Measurements from ENCODE around the gene LBH.

LBH gene

DNA sequence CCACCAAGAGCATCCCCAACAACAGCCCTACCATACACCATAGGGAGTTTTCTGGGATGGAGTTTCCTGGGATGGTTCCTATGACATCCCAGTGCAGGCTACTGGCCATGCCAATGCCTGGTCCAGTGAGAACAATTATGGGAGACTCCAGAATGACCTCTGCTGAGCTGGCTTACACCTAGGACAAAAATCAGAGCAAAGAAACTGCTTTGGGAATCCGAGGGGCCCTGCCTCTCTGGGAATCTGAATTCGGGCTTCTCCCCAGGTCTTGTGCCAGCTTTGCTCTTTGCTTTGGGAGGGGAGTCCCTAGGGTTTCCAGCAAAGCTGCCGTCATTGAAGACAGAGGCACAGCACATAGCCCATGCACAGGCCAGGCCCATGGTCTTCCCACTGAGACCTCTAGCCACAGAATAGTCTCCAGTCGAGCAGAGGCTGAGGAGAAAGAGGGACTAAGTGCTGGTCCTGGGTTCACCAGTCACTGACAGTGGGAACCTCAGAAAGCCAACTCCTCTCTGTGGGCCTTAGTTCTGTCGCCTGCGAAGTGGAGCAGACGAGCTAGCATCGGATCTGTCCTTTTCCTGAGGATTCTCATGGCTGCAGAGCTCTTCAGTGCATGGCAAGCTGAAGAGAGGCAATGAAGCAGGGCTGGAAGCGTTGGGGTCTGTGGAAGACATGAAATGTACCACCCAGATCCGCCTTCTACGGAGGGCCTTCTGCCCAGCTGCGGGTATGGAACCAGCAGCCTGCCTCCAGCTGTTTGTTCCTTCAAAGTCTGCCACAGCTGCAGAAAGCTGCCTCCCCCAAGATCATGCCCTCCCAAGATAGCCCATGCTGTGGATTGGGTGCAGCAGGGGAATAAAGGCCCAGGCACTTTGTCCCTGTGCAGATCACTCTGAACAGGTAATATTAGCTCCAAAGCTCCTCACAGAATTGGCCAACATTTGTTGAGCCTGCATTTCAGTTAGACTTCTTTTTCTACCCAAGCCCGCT lies 11.2 kb upstream of the LBH start:
- in situ Hi-C loops (cut with HindIII; ENCODE audit: low pct_unique_long_range_greater_than_20kb, low sequenced_read_pairs), result no loop called here
- DNase-seq (ENCODE audit: low read depth in 1 of 2, low spot score in 1 of 2), result no peak
- TF ChIP-seq JUND (IDR thresholded peaks at IDR 0.05; ENCODE audit: low read depth), result no peak

DNA sequence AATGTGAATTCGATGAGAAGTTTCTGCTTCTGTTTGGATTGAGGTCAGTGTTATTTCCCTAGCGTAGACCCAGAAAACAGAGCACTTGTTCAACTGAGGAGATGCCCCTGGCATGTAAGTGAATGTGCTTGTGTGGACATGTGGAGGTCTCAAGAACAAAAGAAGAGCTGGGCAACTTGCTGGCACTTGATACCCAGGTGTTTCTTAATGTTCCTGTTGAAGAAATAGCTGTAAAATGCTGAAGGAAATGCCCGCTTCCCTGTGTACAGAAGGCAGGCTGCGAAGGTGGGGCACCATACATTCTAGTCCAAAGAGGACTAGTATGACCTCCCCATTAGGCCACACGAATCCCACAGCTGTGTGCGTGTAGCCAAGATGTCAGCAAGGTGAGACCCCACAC lies 9.8 kb upstream of the LBH start:
- no peak for TF ChIP-seq JUND (IDR thresholded peaks at IDR 0.05; ENCODE audit: low read depth)
- in situ Hi-C loops (cut with HindIII; ENCODE audit: low pct_unique_long_range_greater_than_20kb, low sequenced_read_pairs), result no loop called here
- no peak for DNase-seq (ENCODE audit: low read depth in 1 of 2, low spot score in 1 of 2)

DNA sequence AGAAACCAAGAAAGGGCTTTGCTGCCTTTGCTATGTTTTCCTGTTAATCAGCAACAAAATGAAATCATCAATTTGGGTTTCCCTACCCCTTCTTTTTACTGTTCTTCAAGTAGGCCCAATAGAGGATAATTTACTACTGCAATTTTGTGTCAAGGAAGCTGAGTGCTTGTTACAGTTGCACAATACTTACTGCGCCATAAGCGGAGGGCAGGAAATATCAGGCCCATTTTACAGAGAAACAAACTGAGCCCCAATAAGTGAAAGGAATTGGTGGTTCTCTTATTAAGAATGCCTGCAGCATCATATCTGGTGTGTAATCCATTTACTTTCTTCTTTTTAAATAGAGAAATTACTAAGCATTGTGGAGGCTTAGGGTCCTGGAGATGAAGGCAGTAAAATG lies 9.3 kb upstream of the LBH start:
- no peak for DNase-seq (ENCODE audit: low read depth in 1 of 2, low spot score in 1 of 2)
- TF ChIP-seq JUND (IDR thresholded peaks at IDR 0.05; ENCODE audit: low read depth), result no peak

DNA sequence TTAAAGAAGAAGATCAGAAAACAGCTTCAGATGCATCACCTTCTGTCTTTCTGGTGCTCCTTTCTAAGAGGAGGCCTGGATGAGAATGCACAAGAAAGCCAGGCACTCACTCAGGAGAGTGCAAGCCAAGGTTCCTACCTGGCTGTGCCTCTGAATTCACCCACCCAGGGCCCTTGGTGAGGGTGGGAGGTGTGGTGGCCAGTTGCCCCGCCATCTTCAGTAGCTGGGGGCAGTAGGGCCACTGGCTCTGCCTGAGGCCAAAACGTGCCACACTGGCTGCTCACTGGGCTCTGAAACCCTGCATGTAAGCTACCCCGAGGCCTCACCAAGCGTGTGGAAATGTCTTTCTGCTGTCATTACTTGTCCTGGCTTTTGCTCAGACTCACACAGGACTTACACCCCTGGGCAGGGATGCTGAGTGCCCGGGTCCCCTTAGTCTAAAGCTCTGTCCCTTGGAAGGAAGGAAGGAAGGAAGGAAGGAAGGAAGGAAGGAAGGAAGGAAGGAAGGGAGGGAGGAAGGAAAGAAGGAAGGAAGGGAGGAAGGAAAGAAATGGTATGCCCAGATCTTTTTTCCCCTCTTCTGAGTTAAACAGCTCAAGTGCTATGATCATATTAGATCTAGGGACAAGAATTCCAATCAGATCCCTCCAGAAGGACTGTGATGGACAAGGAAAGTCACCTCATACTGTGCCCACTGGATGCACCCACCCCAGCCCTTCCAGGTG lies 8.5 kb upstream of the LBH start:
- in situ Hi-C loops (cut with HindIII; ENCODE audit: low pct_unique_long_range_greater_than_20kb, low sequenced_read_pairs), result no loop called here
- DNase-seq (ENCODE audit: low read depth in 1 of 2, low spot score in 1 of 2), result no peak
- no peak for TF ChIP-seq JUND (IDR thresholded peaks at IDR 0.05; ENCODE audit: low read depth)

More for the DNA sequence above, 9.3 kb upstream of the LBH start:
- in situ Hi-C loops (cut with HindIII; ENCODE audit: low pct_unique_long_range_greater_than_20kb, low sequenced_read_pairs), result no loop called here

DNA sequence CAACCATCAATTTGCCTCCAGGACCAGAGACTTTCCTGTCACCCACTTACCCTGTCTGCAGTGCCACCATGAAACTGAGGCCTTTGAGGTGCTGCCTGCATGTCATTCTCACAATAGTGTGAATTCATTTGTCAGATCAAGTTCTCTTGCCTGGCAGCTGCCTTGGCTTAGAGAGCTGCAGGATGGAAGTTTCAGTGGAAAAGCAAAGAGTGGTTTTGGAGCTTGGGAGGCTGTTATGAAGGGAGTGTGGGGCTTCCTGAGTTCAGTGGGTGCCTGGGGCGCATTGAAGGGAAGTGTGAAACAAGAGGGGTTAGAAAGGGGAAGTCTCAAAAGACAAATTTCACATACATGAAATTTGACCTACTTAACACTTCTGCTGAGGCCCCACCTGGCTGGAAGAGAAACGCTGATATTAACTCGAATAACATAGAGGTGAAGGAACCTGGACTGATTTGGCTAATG lies 7.9 kb upstream of the LBH start:
- TF ChIP-seq JUND (IDR thresholded peaks at IDR 0.05; ENCODE audit: low read depth), result no peak
- no peak for DNase-seq (ENCODE audit: low read depth in 1 of 2, low spot score in 1 of 2)
- in situ Hi-C loops (cut with HindIII; ENCODE audit: low pct_unique_long_range_greater_than_20kb, low sequenced_read_pairs), result no loop called here

DNA sequence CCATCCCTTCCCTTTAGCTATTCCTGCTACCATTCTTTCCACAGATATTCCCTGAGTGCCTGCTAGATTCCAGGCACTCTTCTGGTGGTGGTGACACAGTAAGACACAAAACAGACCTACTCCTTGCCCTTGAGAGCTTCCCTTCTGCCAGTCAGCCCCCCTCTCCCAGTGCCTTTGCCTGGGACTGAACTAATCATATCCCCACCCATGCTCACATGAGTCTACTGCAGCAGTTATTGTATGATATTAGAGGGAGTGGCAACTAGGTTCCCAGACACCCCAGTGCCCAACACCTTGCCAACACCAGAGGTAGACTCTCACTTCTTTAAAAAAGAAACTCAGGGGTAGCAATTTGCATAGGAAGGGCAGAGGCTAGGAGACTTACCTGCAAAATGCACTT lies 7.2 kb upstream of the LBH start:
- DNase-seq (ENCODE audit: low read depth in 1 of 2, low spot score in 1 of 2), result no peak
- TF ChIP-seq JUND (IDR thresholded peaks at IDR 0.05; ENCODE audit: low read depth), result no peak
- in situ Hi-C loops (cut with HindIII; ENCODE audit: low pct_unique_long_range_greater_than_20kb, low sequenced_read_pairs), result no loop called here

DNA sequence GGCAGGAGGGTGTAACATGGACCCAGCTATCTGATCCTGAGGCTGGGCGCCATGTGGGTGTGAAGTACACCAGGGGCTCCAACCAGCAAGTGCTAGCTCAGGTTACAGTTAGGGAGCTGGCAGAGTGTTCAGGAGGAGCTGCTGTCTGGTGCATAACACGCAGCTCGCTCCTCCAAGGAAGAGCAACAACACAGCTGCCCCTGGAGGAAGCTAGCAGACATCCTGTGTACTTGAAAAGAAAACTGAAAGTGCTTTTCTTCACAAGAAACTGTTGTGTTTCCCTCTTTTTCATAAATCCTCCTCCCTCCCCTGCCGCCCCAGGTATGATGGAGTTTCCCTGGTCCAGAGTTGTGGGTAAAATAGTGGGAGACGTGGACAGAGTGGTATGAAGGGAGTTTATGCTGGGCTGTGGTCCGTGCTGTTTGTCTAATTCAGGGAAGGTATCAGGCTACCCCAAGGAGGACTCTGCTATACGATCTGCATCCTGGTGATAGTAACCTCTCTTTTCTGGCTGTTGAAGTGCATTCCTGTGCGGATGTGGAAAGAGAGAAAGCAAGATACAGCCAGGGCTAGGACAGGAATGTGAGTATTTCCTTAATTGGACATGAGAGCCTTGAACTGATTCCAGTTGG lies 6.1 kb upstream of the LBH start:
- peak in 1 of 2 experiments; percentile 53 for DNase-seq (ENCODE audit: low read depth in 1 of 2, low spot score in 1 of 2)
- in situ Hi-C loops (cut with HindIII; ENCODE audit: low pct_unique_long_range_greater_than_20kb, low sequenced_read_pairs), result no loop called here
- TF ChIP-seq JUND (IDR thresholded peaks at IDR 0.05; ENCODE audit: low read depth), result no peak

DNA sequence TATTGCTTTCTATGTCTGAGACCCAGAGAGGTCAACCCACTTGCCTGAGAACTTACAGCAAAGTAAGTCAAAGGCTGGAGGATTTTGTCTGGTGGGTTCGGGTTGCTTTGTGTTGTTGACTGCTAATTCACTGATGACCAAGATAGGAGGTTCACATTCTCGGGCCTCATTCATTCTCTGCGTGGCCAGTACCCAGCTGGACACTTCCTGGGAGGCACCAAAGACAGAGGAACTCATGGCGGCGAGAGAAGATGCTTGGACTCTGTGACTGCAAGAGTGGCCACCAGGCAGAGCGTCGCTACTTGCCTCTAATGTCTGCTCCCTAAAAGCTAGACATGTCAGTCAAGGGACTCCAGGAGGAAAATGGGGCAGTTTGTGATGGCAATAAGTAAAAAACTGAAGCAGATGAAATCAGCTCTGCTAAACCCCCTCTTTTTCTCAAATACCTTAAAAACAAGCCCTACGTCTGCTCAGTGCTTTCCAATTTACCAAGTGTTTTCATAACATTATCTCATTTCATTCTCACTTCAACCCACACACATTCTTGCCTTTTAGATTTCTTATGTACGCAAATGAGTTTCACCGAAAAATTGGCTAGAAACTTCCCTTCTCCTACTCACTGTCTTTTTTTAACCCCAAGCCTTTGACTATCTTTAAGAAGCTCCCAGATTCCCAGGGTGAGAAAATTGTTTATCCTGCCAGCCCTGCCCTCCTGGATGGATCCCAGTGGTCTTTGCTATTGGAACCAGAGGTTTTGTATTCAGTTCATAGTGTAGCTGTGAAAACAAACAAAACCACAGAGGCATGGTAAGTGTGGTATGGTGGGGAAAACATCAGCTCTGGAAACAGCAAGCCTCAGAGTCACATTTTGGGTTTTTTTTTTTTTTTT lies 4.9 kb upstream of the LBH start:
- in situ Hi-C loops (cut with HindIII; ENCODE audit: low pct_unique_long_range_greater_than_20kb, low sequenced_read_pairs), result no loop called here
- no peak for DNase-seq (ENCODE audit: low read depth in 1 of 2, low spot score in 1 of 2)
- TF ChIP-seq JUND (IDR thresholded peaks at IDR 0.05; ENCODE audit: low read depth), result no peak

DNA sequence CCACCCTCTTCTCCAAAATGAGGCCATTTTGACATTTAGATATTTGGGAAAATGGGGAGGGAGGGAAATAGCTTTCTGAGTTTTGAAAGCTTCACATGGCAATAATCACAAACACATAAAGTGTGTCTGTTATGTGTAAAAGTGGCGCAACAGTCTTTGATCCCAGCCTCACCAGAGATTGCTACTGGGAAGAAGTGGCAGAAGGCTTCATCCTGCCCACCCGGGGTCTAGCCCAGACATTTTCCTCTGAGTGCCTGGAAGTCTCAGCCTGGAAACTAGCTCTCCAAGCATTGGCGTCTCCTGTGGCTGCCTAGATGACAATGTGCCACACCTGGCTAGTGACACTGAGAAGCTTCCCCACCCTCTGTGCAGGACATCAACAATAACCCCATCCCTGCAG lies 1.7 kb upstream of the LBH start:
- no peak for DNase-seq (ENCODE audit: low read depth in 1 of 2, low spot score in 1 of 2)
- no peak for TF ChIP-seq JUND (IDR thresholded peaks at IDR 0.05; ENCODE audit: low read depth)
- in situ Hi-C loops (cut with HindIII; ENCODE audit: low pct_unique_long_range_greater_than_20kb, low sequenced_read_pairs), result no loop called here

DNA sequence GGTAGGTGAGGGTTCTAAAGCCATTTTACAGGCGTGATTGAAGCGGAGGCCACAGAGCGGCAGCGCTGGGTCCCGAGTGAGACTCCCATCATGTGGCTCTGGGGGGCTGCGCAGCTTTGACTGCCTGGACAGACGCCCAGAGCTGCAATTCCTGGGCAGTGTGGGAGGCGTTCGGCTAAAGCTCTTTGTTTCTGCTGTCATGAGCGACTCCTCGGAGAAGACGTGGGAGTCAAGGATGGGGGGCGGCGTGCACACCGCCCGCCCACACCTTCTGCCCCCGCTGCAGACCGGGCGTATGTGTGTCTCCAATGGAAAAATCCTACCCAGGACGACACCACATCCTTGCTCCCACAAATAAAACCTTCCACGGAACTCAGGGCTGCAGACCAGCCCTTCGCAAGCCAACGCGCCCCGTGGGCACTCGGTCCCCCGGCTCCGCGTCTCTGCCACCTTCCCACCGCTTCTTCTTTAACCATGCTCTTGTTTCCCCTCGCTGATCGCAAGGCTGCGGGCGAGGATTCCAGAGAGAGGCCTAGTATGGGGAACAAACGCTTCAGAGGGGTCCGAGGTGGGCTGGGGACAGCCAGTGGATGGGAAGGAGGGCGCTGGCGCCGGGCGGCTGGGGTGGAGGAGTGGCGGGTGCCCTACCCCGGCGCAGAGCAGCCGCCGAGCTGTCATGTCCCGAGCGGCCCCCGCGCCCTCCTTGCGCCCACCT lies 680 bp upstream of the LBH start:
- DNase-seq (ENCODE audit: low read depth in 1 of 2, low spot score in 1 of 2), result no peak
- in situ Hi-C loops (cut with HindIII; ENCODE audit: low pct_unique_long_range_greater_than_20kb, low sequenced_read_pairs), result no loop called here
- TF ChIP-seq JUND (IDR thresholded peaks at IDR 0.05; ENCODE audit: low read depth), result no peak

DNA sequence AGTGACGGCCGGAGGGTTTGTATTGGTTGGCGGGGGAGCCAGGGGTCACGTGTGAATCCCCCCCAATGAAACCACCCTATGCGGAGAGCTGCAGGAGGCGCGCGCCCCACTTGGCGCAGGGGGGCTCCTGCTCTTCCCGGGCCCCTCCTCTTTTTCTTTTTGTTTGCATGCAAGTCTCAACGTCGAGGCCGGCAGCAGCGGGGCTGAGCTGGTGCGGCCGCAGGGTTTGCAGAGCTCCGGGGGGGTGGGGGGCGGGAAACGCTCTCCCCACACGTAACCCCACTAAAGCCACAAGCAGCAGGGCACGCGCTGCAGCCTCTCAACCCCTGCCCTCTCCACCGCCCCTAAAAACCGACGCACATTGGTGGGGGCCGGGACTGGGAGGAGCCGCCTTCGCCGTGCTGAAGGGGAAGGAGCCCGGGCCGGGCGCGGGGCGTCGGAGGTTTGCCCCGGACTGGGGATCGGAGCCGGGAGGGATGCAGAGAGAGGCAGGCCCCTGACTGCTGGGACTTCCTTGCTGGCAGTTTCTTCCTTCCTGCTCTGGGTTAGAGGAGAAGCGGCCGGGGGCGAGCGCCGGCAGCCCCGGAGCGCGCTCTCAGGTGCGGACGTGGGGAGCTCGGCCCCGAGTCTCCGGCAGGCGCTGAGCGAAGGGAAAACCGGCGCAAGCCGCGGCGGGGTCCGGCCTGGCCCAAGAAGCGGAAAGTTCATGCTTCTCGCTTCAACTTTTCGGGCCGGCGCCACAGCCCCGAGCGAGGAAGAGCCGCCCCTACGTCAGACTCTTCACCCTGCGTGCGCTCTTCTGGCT lies 864 bp downstream of the LBH start:
- in situ Hi-C loops (cut with HindIII; ENCODE audit: low pct_unique_long_range_greater_than_20kb, low sequenced_read_pairs), result no loop called here
- TF ChIP-seq JUND (IDR thresholded peaks at IDR 0.05; ENCODE audit: low read depth), result no peak
- no peak for DNase-seq (ENCODE audit: low read depth in 1 of 2, low spot score in 1 of 2)
